Activated naive CD4-positive, alpha-beta T cell (primary cell): ENCODE measurements around the gene ANXA3.
"Not testable (repeated sequence)": the region's sequence is repeated elsewhere in the genome, so short reads cannot be mapped to it uniquely, and the experiment has no call there.

Source experiments
- DNase-seq, 4 experiments: peaks; one replicate each; lab custom pipeline; 2025; lab: John Stamatoyannopoulos, UW

ANXA3 gene

DNA sequence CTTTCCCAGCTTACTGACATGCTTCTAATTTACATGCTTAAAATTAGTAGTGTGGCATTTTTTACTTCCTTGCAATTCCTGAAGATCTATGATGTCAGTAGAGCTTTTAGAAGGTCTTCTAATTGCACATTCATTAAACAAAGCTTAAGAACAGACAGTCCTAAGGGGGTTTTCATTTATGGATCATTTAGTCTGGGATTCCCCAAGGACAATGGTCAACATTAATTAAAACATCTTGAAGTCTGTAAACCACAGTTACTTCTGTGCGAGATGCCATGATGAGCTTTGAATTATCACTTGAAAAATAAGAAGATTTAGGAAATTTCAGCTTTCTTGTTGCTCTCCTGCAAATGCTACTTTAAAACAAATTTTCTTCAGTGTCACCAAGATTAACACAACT is 20.2 kb downstream of the ANXA3 start:
- DNase-seq = no peak

DNA sequence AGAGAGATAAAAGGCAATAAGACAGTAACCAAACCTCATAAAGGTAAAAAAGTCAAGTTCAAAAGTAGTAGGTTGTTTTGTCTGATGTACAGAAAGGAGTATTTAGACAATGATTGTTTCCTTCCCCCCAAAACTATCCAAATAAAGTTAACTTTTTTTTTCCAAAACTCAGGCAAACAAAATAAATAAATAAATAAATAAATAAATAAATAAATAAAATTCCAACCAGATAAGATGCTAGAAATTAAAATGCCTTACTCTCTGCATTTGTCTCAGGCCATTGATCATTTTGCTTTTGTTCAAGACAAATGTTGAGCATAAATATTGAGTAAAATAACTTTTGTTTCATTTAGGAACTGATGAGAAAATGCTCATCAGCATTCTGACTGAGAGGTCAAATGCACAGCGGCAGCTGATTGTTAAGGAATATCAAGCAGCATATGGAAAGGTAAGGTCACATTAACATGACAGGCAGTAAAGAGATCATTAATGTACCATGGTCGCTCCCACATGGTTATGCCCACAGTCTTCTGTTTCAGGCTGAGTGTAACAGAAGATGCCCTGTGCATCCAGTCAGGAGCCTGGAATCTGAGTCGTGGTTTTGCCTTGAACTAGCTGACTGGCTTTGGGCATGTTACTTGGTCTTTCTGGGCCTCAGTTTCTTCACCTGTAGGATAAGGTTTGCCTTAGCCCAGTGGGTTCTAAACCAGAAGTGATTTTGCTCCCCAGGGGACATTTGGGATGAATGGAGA is 27.3 kb downstream of the ANXA3 start:
- no peak for DNase-seq

DNA sequence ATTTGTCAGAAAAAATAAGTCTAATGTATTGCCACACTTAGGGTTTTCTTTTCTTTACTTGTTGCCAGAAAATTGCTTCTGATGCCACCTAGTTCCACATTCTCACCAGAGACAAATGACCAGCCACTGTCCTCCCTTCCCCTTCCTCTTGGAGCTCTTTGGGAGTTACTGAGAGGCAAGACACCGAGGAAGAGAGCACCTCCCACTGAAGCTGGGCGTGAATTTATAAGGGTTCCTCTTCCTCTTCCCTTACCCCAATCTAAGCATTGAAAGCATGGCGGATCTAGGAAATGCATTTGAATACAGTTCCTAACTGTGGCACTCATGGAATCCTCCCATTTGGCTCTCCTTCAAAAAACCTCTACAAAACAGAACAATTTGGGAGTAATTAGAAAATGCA is 30.0 kb downstream of the ANXA3 start:
- no peak for DNase-seq

DNA sequence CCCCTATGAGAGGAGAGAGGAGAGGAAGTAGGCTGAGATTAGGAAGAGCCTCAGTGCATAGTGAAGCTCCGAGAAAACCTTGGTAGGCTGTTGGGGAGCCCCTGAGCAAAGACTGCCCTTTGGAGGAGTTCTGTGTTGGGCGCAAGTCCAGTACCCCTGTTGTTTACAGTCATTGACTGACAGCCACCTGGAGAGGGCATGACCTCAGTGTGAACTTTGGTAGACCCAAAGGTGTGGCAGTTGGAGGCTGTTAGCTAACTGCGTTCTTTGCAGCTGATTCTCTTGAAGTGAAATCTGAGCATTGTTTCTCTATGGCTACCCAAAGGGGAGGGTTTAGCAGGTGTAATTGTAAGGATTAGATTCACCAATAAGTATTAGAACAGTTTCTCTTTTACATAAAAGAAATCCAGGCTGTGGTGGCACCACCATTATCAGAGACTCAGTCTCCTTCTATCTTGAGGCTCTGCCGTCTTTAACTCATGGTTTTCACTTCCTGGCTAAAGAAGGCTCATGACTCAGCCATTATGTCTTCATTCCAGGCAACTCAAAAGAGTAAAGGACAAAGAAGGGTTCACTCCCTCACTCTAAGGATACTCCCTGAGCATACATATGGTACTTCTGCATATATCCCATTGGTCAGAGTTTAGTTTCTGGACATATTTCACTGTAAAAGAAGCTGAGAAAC is 33.4 kb downstream of the ANXA3 start:
- DNase-seq = no peak

DNA sequence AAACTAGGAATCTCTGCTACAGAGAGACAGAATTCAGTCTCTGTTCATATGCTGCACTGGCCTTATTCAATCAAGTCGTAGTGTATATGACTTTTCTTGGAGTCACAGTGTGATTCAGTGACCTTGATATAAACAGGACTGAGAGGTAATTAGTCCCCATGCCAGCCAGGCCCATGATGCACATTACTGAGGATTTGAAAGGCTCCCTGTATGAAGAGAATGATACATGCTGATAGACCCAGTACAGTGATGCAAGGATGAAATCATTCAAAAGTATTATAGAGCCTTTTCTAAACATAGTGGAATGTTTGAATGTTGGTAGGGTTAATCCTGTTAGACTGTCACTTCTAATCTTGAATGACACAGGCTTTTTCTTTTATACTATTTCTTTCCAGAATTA is 34.1 kb downstream of the ANXA3 start:
- DNase-seq = no peak

DNA sequence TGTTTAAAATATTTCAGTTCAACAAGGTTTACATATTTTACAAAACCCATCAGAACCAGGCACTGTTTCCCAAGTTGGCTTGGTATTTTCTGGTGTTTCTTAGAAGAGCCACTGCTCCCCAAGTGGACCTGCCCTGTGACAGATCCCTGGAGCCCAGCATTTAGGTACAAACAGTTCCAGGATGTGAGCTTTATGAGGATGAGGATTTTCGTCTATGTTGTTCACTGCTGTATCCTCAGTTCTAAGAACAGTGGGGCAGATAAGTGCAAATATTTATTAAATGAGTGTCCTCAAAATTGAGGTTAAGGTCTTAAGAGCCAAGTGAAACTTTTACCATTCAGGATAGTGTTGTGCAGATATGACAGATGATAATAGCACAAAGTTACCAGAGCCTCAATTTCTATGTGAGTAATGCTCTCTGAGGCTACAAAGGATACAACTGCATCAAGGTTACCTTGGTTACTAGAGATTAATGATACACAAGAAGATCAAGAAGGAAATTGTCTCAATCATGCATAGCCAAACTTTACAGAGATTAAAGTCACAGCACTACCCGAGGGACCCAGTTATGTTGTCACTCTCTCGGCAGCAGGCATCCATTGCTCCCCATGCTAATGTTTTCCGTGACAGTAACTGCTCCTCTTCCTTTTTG is 37.5 kb downstream of the ANXA3 start:
- DNase-seq = no peak

DNA sequence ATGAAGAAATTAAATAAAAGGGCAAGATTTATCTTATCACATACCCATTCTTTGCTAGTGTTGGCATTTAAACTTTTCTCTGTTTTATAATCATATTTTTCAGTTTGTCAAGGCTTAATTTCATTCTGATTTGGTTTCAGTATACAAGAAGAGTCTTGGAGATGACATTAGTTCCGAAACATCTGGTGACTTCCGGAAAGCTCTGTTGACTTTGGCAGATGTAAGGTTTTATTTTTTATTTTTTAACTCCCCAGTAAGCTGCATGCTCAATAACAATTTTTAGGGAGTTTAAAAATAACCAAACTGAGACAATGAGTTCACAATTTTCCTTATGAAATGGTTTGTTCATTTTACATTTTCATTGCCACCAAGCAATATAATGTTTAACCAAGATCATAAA is 39.8 kb downstream of the ANXA3 start:
- no peak for DNase-seq

DNA sequence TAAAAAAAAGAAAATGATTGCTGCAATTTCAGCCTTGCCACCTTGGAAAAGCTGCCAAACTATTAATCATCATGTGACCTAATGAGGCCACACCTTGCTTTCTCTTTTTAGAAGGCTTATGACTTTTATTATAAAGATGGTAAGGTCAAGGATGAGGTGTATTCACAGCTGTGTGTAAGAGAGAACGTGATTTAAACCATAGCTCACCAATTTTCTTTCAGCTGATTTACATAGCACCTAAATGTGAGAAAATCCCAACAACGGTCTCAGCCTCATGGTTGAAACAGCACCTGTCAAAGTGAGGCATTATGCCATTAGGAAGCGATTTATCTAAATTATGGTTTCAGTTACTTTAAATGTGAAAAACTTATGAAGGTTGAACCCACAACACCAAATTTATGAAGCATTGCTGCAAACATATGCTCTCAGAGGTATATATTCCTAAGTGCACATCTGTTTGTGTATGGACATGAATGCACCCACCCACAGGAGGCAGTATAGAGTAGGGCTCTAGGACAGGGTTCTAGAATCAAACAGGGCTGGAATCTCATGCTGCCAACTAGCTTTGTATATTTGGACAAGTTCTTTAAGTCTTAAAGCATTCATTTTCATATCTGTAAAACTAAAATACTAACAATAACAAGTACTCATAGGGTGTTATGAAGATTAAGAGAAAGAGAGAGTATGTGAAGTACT is 40.7 kb downstream of the ANXA3 start:
- no peak for DNase-seq

DNA sequence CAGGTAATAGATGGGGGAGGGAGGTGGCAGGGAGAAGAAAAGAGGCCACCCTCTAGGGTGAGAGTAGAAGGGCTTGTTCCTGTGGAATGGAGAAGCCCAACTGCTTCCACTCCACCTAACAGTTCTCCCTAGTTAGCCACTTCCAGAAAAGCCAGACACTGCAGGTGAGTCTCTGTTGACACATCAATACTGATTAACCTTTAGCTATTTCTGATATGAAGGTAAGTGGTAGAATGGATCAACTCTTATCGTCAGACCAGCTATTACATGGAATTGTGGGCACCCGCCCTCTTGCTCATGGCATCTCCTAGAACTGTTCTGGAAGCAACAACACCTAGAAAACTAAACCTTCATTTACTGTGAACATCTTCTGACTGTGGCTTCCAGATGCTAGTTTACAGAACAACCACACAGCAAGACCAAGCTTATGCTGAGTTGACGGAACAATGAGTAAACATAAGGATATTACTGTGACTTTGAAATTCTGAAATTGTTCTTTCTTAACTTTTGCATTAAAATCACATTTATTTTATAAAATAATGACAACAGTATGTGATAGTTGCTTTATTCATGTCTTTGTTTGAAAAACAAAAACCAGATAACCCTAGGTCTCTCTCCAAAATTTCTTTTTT is 44.7 kb downstream of the ANXA3 start:
- DNase-seq = no peak

DNA sequence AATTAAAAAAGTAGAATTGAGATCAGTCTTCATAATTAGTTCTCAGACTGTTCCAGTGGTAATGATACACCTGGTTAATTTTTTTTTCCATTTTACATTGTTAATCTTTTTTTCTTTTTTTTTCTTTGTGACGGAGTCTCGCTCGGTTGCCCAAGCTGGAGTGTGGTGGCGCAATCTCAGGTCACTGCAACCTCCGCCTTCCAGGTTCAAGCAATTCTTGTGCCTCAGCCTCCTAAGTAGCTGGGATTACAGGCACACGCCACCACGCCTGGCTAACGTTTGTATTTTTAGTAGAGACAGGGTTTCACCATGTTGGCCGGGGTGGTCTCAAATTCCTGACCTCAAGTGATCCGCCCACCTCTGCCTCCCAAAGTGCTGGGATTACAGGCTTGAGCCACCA is 46.9 kb downstream of the ANXA3 start:
- DNase-seq = not testable (repeated sequence)

DNA sequence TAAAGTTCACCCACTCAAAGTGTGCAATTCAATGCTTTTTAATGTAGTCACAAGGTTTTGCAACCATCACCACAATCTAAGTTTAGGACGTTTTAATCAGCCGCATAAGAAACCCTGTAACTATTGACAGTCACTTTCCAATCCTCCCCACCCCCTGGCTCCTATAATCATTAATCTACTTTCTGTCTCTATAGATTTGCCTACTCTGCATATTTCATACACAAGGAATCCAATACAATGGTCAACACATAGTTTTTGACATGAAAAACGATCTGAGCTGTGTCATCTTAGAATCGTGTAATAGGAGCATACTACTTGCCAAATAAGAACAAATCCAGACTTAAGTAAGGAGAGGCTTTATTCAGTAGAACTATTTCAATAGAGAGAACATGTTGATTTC is 47.6 kb downstream of the ANXA3 start:
- DNase-seq = no peak

DNA sequence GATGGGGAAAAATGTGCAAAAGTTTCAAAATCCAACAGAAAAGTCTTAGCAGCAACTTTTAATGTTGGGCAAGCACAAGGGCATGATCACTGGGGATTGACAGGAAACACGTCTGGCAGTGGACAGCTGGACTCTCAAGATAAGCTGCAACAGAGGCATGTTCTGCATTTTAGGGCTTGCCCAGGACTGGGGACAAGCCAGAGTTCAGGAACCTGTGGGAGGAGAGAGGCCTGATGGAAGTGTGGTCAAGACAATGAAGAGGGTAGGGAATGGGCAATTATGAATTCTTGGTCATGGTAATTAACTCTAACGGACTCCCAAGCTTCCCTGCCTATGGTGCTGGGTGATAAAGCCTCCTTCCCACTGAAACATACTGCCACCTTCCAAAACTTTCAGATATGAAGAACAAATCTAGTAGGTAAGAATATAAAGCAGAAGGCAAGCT is 48.4 kb downstream of the ANXA3 start:
- no peak for DNase-seq

DNA sequence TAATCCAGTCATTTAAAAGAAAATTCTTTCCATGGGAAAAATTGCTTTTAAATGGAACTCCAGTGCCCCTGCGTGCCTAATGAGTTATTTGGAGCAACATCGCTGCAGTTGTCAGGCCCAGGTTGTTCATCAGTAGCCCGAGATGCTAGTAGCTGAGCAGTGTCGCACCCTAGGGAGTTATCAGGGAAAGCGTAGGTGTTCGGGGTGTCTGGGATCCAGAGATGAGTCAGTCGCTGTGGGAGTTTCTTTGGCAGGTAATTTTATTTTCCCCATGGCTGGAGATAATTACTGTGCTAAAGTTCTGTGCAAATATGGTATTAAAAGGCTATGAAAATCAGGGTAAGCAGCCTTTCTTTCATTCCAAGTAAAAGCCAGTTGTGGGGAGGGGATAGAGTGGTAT is 49.4 kb downstream of the ANXA3 start:
- no peak for DNase-seq

DNA sequence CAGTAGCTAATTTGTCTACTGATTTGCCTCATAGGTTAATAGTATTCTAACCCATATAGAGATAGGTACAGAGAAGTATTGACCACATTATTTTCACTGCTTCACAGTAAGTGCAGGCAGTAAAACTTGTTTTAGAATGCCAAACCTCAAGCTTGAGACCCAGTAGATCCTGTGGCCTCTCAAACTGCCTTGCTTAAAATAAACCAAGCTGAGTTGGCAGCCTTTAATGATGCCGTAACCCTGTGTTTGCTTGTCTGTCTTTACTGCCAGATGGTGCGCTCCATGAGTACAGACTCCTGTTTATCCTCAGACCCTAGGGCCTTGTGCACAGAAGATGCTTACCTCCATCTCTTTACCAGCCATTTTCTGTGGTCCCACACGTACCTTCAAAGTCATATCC is 50.8 kb downstream of the ANXA3 start:
- no peak for DNase-seq

DNA sequence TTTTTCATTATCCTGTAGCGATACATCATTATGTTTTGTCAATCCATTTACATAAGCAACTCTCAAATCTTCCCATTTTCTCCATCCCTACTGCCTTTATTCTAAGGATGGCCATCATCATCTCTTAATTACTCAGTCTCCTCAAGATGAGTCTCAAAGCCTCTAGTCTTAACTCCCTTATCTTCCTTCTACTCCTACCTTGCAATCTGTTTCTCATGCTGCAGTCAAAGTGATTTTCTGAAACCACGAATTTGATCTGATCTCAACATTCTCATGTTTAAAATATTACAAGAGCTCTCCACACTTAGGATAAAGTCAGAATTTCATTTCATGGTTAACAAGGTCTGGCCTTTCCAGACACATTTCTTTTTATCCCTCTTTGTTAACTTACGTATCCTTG is 51.8 kb downstream of the ANXA3 start:
- no peak for DNase-seq

DNA sequence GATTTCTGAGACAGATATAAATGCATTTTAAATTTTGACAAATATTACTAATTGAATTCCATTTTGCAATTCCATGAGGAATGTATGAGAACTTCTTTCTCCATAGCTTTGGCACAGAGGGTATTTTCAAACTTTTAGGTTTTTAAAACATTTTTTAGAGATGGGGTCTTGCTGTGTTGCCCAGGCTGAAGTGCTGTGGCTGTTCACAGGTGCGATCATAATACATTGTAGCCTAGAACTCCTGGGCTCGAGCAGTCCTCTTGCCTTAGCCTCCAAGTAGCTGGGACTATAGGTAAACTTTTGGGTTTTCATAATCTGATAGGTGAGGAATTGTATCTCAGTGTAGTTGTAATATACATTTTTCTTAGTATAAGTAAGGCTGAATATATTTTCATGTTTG is 53.4 kb downstream of the ANXA3 start:
- DNase-seq = no peak

DNA sequence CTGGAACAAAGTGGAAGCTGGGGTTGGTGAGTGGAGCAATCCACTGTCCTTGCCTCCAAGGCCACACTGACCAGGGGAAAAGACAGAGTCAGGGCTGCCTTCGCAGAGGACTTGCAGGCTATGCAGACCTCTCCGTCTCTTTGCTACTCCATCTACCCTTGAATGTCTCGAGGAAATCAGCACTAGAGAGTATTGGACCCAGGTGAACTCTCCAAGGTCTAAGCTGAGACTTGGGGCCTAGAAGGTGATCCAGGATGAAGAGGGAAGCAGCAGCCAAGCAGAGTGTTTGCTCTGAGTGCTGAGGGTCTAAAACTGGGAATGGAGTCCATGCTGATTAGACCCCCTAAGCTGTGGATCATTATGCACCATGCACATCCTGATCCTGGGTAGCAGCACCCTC is 54.5 kb downstream of the ANXA3 start:
- no peak for DNase-seq

DNA sequence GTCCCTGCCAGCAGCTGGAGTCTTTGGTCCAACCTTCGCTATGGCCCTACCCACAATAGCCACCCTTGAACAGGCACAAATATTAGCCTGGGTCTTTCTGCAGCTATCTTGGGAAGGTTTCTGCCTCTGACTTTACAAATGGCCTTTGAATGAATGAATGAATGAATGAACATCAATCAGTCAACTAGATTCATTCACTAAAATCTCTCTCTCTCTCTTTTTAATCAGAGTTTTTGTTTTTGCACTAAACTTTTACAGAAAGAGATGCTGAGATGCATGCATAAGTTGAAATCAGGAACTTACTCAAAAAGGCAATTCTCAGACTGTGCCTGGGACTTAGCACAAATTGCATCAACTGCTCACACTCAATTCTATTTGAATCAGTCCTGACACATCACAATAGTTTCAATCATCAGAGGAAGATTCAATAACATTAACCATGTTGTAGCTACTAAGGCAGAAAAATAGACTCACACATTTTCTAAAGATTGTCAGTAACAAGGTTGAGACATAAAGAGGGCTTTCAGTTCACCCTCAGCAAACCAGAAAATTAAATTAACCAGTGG is 55.0 kb downstream of the ANXA3 start:
- DNase-seq = no peak

DNA sequence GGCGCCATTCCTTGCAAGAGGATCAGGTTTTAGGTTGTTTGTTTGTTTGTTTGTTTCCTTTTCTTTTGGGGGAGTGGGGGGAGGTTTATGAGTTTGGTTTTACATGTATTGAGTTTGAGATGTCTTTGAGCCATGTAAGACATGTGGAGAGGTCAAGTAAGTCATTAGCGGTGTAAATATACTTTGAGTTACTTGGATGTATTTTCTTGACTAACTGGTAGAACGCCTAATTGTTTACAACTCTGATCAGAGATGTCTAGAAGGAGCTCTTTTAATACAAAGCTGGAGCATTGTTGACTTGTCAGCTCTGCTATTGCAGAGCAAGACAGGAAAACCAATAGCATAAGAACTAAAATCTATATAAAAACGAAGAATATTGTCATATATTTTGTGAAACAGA is 57.1 kb downstream of the ANXA3 start:
- no peak for DNase-seq

DNA sequence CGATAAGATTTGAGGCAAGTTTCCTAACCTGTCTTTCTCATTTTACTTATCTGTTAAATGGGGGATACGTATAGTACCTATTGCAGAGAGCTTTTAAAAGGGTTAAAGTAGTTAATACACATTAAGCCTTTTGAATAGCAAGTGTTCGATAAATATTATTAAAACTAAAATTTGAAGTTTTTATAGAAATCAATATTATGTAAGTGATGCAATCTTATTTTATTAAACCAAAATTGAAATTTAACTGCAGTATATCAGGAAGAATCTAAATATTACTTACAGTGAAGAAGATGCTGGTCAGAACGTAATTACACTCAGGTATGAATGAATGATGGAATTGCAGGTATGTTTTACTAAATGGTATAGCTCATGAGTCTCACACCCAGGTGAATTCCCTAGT is 58.0 kb downstream of the ANXA3 start:
- DNase-seq = no peak

DNA sequence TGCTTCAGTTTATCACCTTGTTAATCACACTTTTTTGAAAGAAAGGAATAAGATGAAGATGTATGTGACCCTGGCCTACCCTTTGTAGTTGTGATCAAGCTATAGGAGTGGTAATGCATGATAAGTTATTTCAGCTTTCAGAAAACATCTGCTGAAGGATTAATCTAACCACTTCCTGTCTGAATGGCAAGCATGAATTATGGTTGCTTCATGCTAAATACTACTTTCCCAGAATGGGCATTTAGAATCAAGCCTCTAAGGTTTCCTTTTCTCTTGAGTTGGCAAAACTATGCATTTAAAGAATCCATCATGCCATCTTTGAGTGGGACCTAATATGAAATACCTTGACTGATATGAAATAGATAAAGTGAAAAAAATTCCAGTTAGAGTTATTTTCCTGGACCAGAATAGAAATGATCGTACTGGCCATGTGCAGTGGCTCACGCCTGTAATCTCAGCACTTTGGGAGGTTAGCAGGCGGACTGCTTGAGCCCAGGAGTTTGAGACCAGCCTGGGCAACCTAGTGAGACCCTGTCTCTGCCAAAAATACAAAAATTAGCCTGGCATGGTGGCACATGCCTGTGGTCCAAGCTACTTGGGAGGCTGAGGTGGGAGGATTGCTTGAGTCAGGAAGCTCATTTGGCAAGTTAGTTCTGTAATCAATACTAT is 59.1 kb downstream of the ANXA3 start:
- DNase-seq = no peak
